ENCODE results near the gene UBIAD1. TPM values are rescaled to one million over a fixed set of nuclear protein-coding genes. Genes with fewer than 3 reads are reported as not detected.

The UBIAD1 gene
- total RNA-seq, 1 donor from 2014 or later = 30.5 TPM

DNA sequence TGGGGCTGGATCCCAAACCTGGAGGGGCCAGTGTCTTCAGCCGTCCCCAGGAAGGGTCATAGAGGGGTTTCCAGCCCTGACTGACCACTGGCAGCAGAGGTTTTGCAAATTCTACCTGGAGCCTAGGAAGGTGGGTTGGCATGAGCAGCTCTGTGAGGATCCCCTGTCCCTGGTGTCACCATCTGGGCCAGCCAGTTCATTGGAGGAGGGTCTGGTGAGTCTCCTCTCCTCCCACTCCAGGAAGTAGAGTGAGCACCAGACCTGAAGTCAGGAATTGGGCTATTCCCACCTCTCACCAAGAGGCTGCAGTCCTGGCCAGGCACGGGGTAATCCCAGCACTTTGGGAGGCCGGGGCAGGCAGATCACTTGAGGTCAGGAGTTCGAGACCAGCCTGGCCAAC lies 57.4 kb downstream of the UBIAD1 start:
- Mint-ChIP-seq H3K27me3 (ENCODE audit: insufficient read depth) (no peaks in the 10 kb centered on the region), H3K4me1 (ENCODE audit: low read depth) (no peaks in the 10 kb centered on the region), H3K36me3 (ENCODE audit: low read depth) (no peaks in the 10 kb centered on the region), H3K4me3 (no peak overlapping the region), H3K9me3 (no peaks in the 10 kb centered on the region), H3K27ac (no peak overlapping the region)
- intact Hi-C loops (cut with micrococcal nuclease) = no loop called here
- no peak for DNase-seq (ENCODE audit: low spot score)

DNA sequence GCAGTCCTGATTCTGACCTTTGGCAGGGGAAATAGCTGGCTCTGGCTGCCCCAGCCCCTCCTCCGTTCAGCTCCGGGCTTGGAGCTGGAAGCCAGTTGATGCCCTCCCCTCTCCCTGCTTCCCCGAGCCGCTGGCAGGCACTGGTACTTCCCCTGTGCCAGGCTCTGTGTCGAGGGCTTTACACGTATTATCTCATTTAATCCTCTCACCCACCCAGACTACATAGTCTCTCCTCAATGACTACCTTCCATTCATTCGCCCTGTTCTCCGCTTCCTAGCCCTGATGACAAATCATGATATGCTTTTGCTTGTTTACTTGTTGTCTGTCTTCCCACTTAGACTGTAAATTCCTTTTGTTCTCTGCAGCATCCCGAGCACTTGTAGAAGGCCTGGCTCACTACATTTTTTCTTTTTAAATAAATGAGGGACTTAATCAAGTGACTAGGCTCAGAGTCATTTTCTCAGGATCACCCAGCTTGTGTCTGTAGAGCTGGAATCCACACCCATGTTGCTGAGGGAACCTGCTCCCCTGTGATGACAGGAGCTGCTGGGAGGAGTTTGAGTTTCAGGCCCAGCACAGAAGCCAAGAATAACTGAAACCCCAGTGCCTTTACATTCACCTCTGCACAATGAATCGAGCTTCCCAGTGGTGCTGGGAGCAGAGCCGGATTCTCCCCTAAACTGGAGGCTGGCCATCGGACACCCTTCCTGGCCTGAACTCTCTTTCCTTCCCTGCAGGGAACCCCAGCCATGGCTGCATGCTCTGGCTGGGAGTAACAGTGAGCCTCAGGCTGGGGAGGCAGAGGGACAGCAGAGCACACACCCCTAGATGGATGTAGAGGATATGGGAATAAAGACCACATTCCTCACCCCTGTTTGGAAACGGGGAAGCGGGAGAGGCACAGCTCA lies 58.3 kb downstream of the UBIAD1 start:
- Mint-ChIP-seq H3K27me3 (ENCODE audit: insufficient read depth) (no peaks in the 10 kb centered on the region), H3K36me3 (ENCODE audit: low read depth) (no peaks in the 10 kb centered on the region), H3K4me3 (no peak overlapping the region), H3K4me1 (ENCODE audit: low read depth) (no peaks in the 10 kb centered on the region), H3K27ac (no peak overlapping the region), H3K9me3 (no peaks in the 10 kb centered on the region)
- intact Hi-C loops (cut with micrococcal nuclease) = no loop called here
- no peak for DNase-seq (ENCODE audit: low spot score)

DNA sequence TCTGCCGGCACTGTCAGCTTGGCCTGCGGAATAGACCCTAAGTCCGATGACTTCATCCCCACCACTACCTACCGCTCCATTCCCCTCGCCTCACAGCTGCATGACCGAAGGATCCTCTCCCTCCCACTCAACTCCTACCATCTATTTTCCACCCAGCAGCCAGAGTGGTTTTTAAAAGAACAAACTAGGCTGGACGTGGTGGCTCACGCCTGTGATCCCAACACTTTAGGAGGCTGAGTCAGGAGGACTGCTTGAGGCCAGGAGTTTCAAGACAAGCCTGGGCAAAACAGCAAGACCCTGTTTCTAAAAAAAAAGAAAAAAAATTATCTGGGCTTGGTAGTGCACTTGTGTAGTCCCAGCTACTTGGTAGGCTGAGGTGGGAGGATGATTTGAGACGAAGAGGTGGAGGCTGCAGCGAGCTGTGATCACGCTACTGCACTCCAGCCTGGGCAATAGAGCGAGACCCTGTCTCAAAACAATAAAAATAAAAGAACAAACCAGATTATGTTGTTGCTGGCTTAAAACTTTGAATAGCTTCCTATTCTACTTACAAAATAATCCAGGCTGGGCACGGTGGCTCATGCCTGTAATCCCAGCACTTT lies 59.0 kb downstream of the UBIAD1 start:
- no peak overlapping the region for H3K27ac Mint-ChIP-seq
- no peaks in the 10 kb centered on the region for H3K27me3 Mint-ChIP-seq (ENCODE audit: insufficient read depth)
- DNase-seq (ENCODE audit: low spot score) = no peak
- H3K36me3 Mint-ChIP-seq (ENCODE audit: low read depth) = no peaks in the 10 kb centered on the region
- H3K9me3 Mint-ChIP-seq = no peaks in the 10 kb centered on the region
- H3K4me3 Mint-ChIP-seq = no peak overlapping the region
- no peaks in the 10 kb centered on the region for H3K4me1 Mint-ChIP-seq (ENCODE audit: low read depth)
- intact Hi-C loops (cut with micrococcal nuclease) = no loop called here

DNA sequence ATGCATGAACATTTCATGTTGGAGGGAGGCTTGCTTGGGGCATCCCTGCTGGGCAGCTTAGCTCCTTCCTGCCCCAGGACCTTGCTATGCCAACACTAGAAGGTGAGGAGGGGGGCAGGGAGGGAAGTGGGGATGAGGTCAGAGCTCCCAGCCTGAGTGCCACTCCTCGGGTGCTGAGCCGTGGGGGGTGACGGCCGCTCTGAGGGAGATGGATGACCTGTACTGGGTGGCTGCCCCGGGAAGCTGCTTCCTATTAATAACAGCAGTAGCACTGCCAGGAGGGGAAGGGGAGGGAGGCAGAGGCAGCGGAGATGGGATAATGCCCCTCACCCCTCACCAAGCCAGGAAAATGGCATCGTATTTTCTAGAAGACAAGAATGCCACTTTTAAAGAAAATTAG lies 60.6 kb downstream of the UBIAD1 start:
- intact Hi-C loops (cut with micrococcal nuclease) = no loop called here
- Mint-ChIP-seq H3K27ac (no peak overlapping the region), H3K36me3 (ENCODE audit: low read depth) (no peaks in the 10 kb centered on the region), H3K4me1 (ENCODE audit: low read depth) (no peaks in the 10 kb centered on the region), H3K9me3 (no peaks in the 10 kb centered on the region), H3K27me3 (ENCODE audit: insufficient read depth) (peaks cover 7% of the 10 kb centered on the region), H3K4me3 (no peak overlapping the region)
- no peak for DNase-seq (ENCODE audit: low spot score)

DNA sequence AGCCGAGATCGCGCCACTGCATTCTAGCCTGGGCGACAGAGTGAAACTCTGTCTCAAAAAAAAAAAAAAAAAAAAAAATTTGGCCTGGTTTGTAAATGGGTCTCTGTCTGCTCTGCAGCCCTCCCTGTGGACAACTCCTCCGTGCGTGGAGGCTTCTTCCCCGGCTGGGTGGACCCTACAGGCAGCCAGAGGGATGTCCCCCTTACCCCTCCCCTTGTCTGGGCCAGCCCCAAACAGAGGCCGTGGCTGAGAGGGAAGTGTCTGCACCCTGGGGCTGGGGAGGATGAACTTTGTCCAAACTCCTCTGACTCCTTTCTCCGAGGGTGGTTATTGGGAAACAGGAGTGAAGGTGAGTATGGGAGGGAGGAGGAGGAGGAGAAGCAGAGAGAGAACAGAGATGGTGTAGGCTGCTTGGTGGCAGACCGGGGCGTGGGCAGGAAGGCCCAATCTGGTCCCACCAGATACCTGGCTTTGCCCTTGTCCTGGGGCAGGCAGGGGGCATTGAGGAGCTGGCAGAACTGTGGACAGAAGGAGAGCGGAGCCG lies 61.3 kb downstream of the UBIAD1 start:
- H3K9me3 Mint-ChIP-seq = no peaks in the 10 kb centered on the region
- intact Hi-C loops (cut with micrococcal nuclease) = no loop called here
- H3K36me3 Mint-ChIP-seq (ENCODE audit: low read depth) = no peaks in the 10 kb centered on the region
- no peak overlapping the region for H3K4me3 Mint-ChIP-seq
- peaks cover 14% of the 10 kb centered on the region for H3K27me3 Mint-ChIP-seq (ENCODE audit: insufficient read depth)
- no peaks in the 10 kb centered on the region for H3K4me1 Mint-ChIP-seq (ENCODE audit: low read depth)
- H3K27ac Mint-ChIP-seq = no peak overlapping the region
- no peak for DNase-seq (ENCODE audit: low spot score)

- Mint-ChIP-seq H3K27ac (no peak overlapping the region), H3K36me3 (ENCODE audit: low read depth) (no peaks in the 10 kb centered on the region), H3K27me3 (ENCODE audit: insufficient read depth) (peaks cover 17% of the 10 kb centered on the region), H3K4me3 (no peak overlapping the region), H3K9me3 (no peaks in the 10 kb centered on the region), H3K4me1 (ENCODE audit: low read depth) (no peaks in the 10 kb centered on the region)
- DNase-seq (ENCODE audit: low spot score) = no peak
- intact Hi-C loops (cut with micrococcal nuclease) = no loop called here
These were observed 61.8 kb downstream of the UBIAD1 start for GRCh38 chr1:11334821-11335220.

DNA sequence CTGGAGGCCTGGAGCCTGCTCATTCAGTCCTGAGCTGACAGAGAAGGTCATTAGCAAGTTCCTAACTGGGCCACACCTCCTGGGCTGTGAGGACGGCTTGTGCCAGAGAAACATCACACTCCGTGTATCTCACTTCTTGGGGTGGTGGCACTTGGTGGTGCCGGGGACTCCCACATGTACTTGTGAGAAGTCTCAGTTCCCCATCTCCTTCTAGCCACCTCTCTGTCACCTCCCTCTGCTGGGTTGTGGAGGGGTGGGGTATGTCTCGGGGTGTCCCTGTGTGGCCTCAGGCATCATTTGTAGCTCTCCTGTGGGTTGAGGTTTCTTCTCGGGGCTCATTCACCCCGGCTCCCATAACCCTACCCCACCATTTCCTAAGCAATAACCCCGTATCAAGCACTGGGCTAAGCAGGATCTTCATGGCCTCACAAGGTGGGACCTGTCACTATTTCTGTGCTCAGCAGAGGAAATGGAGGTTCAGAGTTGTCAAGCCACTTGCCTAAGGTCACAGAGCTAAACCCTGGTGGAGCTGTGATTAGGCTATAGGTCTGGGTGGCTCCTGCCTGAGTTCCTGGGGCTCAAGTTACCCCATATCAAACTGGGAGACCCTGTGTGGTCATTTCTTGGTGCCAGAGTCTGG lies 62.5 kb downstream of the UBIAD1 start:
- intact Hi-C loops (cut with micrococcal nuclease) = no loop called here
- Mint-ChIP-seq H3K4me3 (no peak overlapping the region), H3K9me3 (no peaks in the 10 kb centered on the region), H3K27ac (no peak overlapping the region), H3K4me1 (ENCODE audit: low read depth) (no peaks in the 10 kb centered on the region), H3K36me3 (ENCODE audit: low read depth) (no peaks in the 10 kb centered on the region), H3K27me3 (ENCODE audit: insufficient read depth) (peaks cover 23% of the 10 kb centered on the region)
- no peak for DNase-seq (ENCODE audit: low spot score)

- intact Hi-C loops (cut with micrococcal nuclease) = loop anchor here (1.0 kb wide), 1 partner anchor 305 kb away; no protein-coding TSS in a partner anchor
These were observed 64.6 kb downstream of the UBIAD1 start for GRCh38 chr1:11337580-11338073.

More at GRCh38 chr1:11337580-11338073, 64.6 kb downstream of the UBIAD1 start:
- H3K4me3 Mint-ChIP-seq = no peak overlapping the region
- DNase-seq (ENCODE audit: low spot score) = peak; percentile 38
- no peaks in the 10 kb centered on the region for H3K4me1 Mint-ChIP-seq (ENCODE audit: low read depth)
- no peaks in the 10 kb centered on the region for H3K9me3 Mint-ChIP-seq
- H3K27me3 Mint-ChIP-seq (ENCODE audit: insufficient read depth) = peaks cover 34% of the 10 kb centered on the region
- H3K36me3 Mint-ChIP-seq (ENCODE audit: low read depth) = no peaks in the 10 kb centered on the region
- H3K27ac Mint-ChIP-seq = no peak overlapping the region

Other genes starting within 250 kb of the UBIAD1 start
- 0.15 and 0.57 TPM in 2 replicates for gene MASP2, start 226.0 kb upstream of the UBIAD1 start, total RNA-seq
- gene SRM, start 213.2 kb upstream of the UBIAD1 start, total RNA-seq = 306 and 332 TPM in 2 replicates
- gene EXOSC10, start 173.3 kb upstream of the UBIAD1 start, total RNA-seq = 93.5 and 103 TPM in 2 replicates
- not detected in 2 replicates for gene ANGPTL7, start 83.8 kb upstream of the UBIAD1 start, total RNA-seq
- 48.7 and 49.4 TPM in 2 replicates for gene MTOR, start 10.6 kb upstream of the UBIAD1 start, total RNA-seq
- 0.41 and 0.44 TPM in 2 replicates for gene DISP3, start 206.0 kb downstream of the UBIAD1 start, total RNA-seq